PC-3 (cell line): ENCODE data around the gene TUBA4B. TPM values are rescaled to one million over a fixed set of nuclear protein-coding genes. Genes with fewer than 3 reads are reported as not detected.

Source experiments
- ATAC-seq: fragments of 200-7000 bp; cut with Tn5 transposase; 2 replicates; pipeline ENCODE4 v1.9.1; 2020; ENCODE audit warnings: mild to moderate bottlenecking, moderate library complexity
- BruUV-seq: library from RNA; stranded (reverse); fragments of 400-500 nt; replicated peaks from 2 replicates; lab custom pipeline; 2021; lab: Mats Ljungman, UMichigan
- CTCF ChIA-PET: fragments of 300-600 bp; sonication (Branson Sonifier 250); formaldehyde crosslinking; loops from one replicate; lab custom pipeline; 2022; ENCODE audit warnings: antibody characterized with exemption; lab: Charles Lee
- POLR2A ChIA-PET: fragments of 300-600 bp; sonication (Branson Sonifier 250); formaldehyde crosslinking; loops from one replicate; lab custom pipeline; 2022; ENCODE audit warnings: antibody characterized with exemption; ENCODE audit not compliant: unreplicated experiment; lab: Charles Lee
- DNase-seq: peaks from one replicate; pipeline ENCODE4 v3.0.0-alpha.2; 2015
- H2AFZ ChIP-seq: fragments of 300-600 bp; sonication (generic); 2 replicates; pipeline ENCODE4 v1.6.0; 2016; ENCODE audit warnings: antibody characterized with exemption, low read length
- H3F3A ChIP-seq: fragments of 300-600 bp; sonication (generic); one replicate; pipeline ENCODE4 v1.6.0; 2017; ENCODE audit warnings: antibody characterized with exemption, low read length, control low read depth, mild to moderate bottlenecking; ENCODE audit not compliant: unreplicated experiment
- H3K27ac ChIP-seq: fragments of 300-600 bp; sonication (generic); 2 replicates; pipeline ENCODE4 v1.5.1; 2016; ENCODE audit warnings: mild to moderate bottlenecking, low read length
- H3K27me3 ChIP-seq: fragments of 300-600 bp; sonication (generic); 2 replicates; pipeline ENCODE4 v1.6.1; 2016; ENCODE audit warnings: low read length, mixed read lengths
- H3K36me3 ChIP-seq: fragments of 300-600 bp; sonication (generic); 2 replicates; pipeline ENCODE4 v1.6.1; 2016; ENCODE audit warnings: low read depth, mixed run types, low read length, mixed read lengths
- H3K4me1 ChIP-seq: fragments of 300-600 bp; sonication (generic); 2 replicates; pipeline ENCODE4 v1.5.1; 2016; ENCODE audit warnings: low read length; ENCODE audit not compliant: insufficient read depth
- H3K4me2 ChIP-seq: fragments of 300-600 bp; sonication (generic); 2 replicates; pipeline ENCODE4 v1.6.0; 2016; ENCODE audit warnings: low read length
- H3K4me3 ChIP-seq: fragments of 300-600 bp; sonication (generic); 2 replicates; pipeline ENCODE4 v1.5.1; 2016; ENCODE audit warnings: mild to moderate bottlenecking, low read length, mixed read lengths
- H3K79me2 ChIP-seq: fragments of 300-600 bp; sonication (generic); 2 replicates; pipeline ENCODE4 v1.6.1; 2017; ENCODE audit warnings: low read length, mixed read lengths
- H3K9ac ChIP-seq: fragments of 300-600 bp; sonication (generic); 2 replicates; pipeline ENCODE4 v1.6.0; 2016; ENCODE audit warnings: mild to moderate bottlenecking, low read length
- H3K9me2 ChIP-seq: fragments of 300-600 bp; sonication (generic); replicated peaks from 2 replicates; pipeline ENCODE4 v1.6.1; 2016; ENCODE audit warnings: mixed run types, low read length, mixed read lengths
- H3K9me3 ChIP-seq: fragments of 300-600 bp; sonication (generic); 2 replicates; pipeline ENCODE4 v1.6.1; 2016; ENCODE audit warnings: low read length, mixed read lengths
- H4K20me1 ChIP-seq: fragments of 300-600 bp; sonication (generic); 2 replicates; pipeline ENCODE4 v1.6.1; 2016; ENCODE audit warnings: low read length, mixed read lengths
- EZH2 ChIP-seq: fragments of 300-600 bp; sonication (generic); IDR thresholded peaks from one replicate; pipeline ENCODE4 v1.6.1; 2017; ENCODE audit warnings: antibody characterized with exemption, mild to moderate bottlenecking, low read length; ENCODE audit not compliant: unreplicated experiment
- EZH2phosphoT487 ChIP-seq: fragments of 300-600 bp; sonication (generic); IDR thresholded peaks from 2 replicates; pipeline ENCODE4 v1.6.1; 2018; ENCODE audit warnings: mild to moderate bottlenecking, antibody characterized with exemption, low read length, borderline replicate concordance
- intact Hi-C: fragments of 100-400 bp; cut with micrococcal nuclease; formaldehyde crosslinking; loops from 2 replicates; pipeline ENCODE4 v1.9.0; 2023
- total RNA-seq: library from RNA; depleted of rRNA; stranded (reverse); fragments of >200 nt; gene quantifications from 2 replicates; pipeline ENCODE4 v1.2.3, GENCODE V29; 2014
- TF ChIP-seq, protein P1 (sequence below): fragments of 300-600 bp; sonication (generic); conservative IDR thresholded peaks from 2 replicates; pipeline ENCODE4 v1.5.1; 2017; ENCODE audit warnings: antibody characterized with exemption, low read depth, mild to moderate bottlenecking, low read length

Gene TUBA4B
- total RNA-seq, 1 experiment from 2014 or later, result not detected

DNA sequence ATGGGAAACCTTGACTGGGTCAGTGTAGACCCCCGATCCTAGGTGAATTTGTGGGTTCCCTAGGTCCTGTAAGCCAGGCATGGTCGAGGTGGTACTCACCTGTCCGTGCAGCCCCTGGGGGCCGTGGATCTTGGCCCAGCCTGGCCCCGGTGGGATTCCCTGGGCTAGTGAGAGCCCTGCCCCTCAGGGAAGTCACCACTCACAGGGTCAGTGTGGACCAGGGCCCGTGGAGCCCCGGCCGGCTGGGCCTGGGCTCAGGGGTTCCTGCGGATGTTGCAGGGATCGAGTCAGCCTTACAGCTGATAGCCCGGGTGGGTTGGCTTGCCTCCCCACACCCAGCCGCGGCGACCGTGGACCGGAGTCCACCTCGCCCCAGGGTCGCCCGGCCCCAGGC is 24.1 kb upstream of the TUBA4B start:
- intact Hi-C loops, result loop anchor here (1.0 kb wide), 1 partner anchor 20 kb away; no protein-coding TSS in a partner anchor
- Histone ChIP-seq H3K79me2 (peaks cover 51% of the 10 kb centered on the region), H3K4me1 (peaks cover 17% of the 10 kb centered on the region), H3K9me2 (no peaks in the 10 kb centered on the region), H3K27ac (no peak overlapping the region), H3K4me2 (peak overlapping the region; percentile 100), H3K4me3 (peak overlapping the region; percentile 74), H3K9me3 (no peaks in the 10 kb centered on the region), H3K36me3 (peaks cover 19% of the 10 kb centered on the region), H4K20me1 (no peaks in the 10 kb centered on the region), H3K27me3 (no peaks in the 10 kb centered on the region), H2AFZ (peak overlapping the region; percentile 89; the same call in 1 of the 2 replicates), H3K9ac (peak overlapping the region; percentile 86), H3F3A (peaks cover 4% of the 10 kb centered on the region)
- DNase-seq, result no peak
- no TSS peak for BruUV-seq
- POLR2A ChIA-PET, result interaction anchor here (1.2 kb wide), 1 partner anchor 66 kb away, joined by 3 read pairs; no protein-coding TSS in a partner anchor
- ATAC-seq, result peak; percentile 26
- CTCF ChIA-PET, result no interaction called here
- TF ChIP-seq EZH2phosphoT487 (no peak), EZH2 (no peak)
- TF ChIP-seq, protein P1, sequence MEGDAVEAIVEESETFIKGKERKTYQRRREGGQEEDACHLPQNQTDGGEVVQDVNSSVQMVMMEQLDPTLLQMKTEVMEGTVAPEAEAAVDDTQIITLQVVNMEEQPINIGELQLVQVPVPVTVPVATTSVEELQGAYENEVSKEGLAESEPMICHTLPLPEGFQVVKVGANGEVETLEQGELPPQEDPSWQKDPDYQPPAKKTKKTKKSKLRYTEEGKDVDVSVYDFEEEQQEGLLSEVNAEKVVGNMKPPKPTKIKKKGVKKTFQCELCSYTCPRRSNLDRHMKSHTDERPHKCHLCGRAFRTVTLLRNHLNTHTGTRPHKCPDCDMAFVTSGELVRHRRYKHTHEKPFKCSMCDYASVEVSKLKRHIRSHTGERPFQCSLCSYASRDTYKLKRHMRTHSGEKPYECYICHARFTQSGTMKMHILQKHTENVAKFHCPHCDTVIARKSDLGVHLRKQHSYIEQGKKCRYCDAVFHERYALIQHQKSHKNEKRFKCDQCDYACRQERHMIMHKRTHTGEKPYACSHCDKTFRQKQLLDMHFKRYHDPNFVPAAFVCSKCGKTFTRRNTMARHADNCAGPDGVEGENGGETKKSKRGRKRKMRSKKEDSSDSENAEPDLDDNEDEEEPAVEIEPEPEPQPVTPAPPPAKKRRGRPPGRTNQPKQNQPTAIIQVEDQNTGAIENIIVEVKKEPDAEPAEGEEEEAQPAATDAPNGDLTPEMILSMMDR, result no peak

DNA sequence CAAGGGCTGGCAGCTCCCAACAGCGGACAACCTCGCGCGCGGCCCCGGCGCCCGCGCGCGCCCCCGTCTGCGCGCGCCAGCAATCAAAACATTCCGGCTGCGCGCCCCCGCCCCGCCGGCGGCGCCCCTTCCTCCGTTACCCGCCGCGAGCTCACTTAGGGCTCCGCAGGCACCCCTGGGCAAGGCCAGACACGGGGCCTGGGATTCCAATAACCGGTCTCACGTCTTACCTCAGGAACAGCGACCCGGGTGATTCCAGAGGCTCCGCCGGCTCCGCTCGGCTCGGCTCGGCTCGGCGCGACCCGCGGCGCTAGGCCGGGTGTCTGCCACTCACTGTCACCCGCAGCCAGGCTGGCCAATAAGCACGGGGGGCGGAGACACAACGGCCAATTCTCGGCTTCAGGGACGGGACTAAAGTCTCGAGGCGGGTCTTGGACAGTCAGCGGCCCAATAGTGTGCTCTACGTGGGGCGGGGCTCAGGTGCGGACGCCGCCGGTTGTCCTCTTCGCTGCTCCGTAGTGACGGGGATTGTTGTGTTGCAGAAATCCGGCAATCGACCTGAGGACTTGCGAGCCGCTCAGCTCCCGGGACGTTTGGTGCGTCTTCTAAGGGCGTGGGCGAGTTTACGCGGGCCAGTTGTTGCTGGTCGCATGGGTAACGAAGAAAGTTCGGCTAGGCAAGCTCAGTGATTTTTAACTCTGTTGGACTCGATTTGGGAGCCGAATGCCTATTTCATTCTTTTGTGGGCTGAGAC is 23.6 kb upstream of the TUBA4B start, which contains the start of the genes ANKZF1 and ATG9A:
TSS of gene ANKZF1 (plus strand) at position 502 of the 754 bp plus-strand sequence. CDS start 452 bp downstream, outside the sequence.
TSS of gene ATG9A (minus strand) at position 332 of the 754 bp plus-strand sequence. CDS start 1,612 bp downstream, outside the sequence.
- Histone ChIP-seq H2AFZ (peak within 1 kb of the TSS; percentile 89), H3K27me3 (no peaks in the 10 kb centered on the region), H3F3A (peaks cover 4% of the 10 kb centered on the region), H3K9me3 (no peaks in the 10 kb centered on the region), H3K4me3 (peak within 1 kb of the TSS; percentile 74), H3K36me3 (peaks cover 19% of the 10 kb centered on the region), H3K79me2 (peaks cover 51% of the 10 kb centered on the region), H4K20me1 (no peaks in the 10 kb centered on the region), H3K9me2 (no peaks in the 10 kb centered on the region), H3K27ac (peak within 1 kb of the TSS; percentile 54), H3K4me1 (peaks cover 17% of the 10 kb centered on the region), H3K4me2 (peak within 1 kb of the TSS; percentile 100), H3K9ac (peak within 1 kb of the TSS; percentile 86)
- no peak for TF ChIP-seq EZH2
- no peak for TF ChIP-seq EZH2phosphoT487
- TF ChIP-seq, protein P1, result no peak
- intact Hi-C loops, result loop anchor here (1.0 kb wide), 1 partner anchor 20 kb away; no protein-coding TSS in a partner anchor
- BruUV-seq, result no TSS peak
- DNase-seq, result peak; percentile 99
- CTCF ChIA-PET, result interaction anchor here (0.6 to 0.7 kb wide), 2 partner anchors 20 to 23 kb away, joined by 3 to 6 read pairs; partner anchors contain the start of gene ZFAND2B
- POLR2A ChIA-PET, result interaction anchor here (0.6 to 1.2 kb wide), 5 partner anchors 9 to 66 kb away, joined by 3 to 6 read pairs (median 4); partner anchors contain the start of gene ZFAND2B
- ATAC-seq, result peak; percentile 97
